ENCODE results near the gene NPM1. TPM values are rescaled to one million over a fixed set of nuclear protein-coding genes. Genes with fewer than 3 reads are reported as not detected.
"Not testable (repeated sequence)": the region's sequence is repeated elsewhere in the genome, so short reads cannot be mapped to it uniquely, and the experiment has no call there.

NPM1 gene
- polyA plus RNA-seq, 3 donors, result 1,645 to 2,137 (median 2,053) TPM

GRCh38 chr5:171379961-171380360 is 7.7 kb upstream of the NPM1 start:
- H3K27ac ChIP-seq (ENCODE audit: low read depth, low read length), result no peak overlapping the region
- 92 to 97% (median 96%) methylated on average over 7 of the region's 7 CpGs for WGBS, 3 donors

GRCh38 chr5:171384416-171384815 is 3.2 kb upstream of the NPM1 start:
- not testable (repeated sequence) for H3K27ac ChIP-seq (ENCODE audit: low read depth, low read length)
- WGBS, 3 donors, result 87 to 93% (median 91%) methylated on average over 9 of the region's 9 CpGs

- WGBS, 3 donors, result 77 to 83% (median 78%) methylated on average over 3 of the region's 3 CpGs
- not testable (repeated sequence) for H3K27ac ChIP-seq (ENCODE audit: low read depth, low read length)
These were observed 2.6 kb upstream of the NPM1 start for GRCh38 chr5:171384999-171385398.

- no peak overlapping the region for H3K27ac ChIP-seq (ENCODE audit: low read depth, low read length)
- WGBS, 3 donors, result 95 to 98% (median 97%) methylated on average over 25 of the region's 25 CpGs
These were observed 1.5 kb upstream of the NPM1 start for GRCh38 chr5:171386006-171386671.

GRCh38 chr5:171386861-171387344 is 746 bp upstream of the NPM1 start:
- no peak overlapping the region for H3K27ac ChIP-seq (ENCODE audit: low read depth, low read length)
- WGBS, 3 donors, result 7 to 16% (median 13%) methylated on average over 20 of the region's 20 CpGs

GRCh38 chr5:171387970-171388815 is 544 bp downstream of the NPM1 start:
- 0% methylated on average over 52 to 56 of the region's 56 CpGs for WGBS, 3 donors
- no peak overlapping the region for H3K27ac ChIP-seq (ENCODE audit: low read depth, low read length)

- WGBS, 3 donors, result 3 to 5% (median 3%) methylated on average over 14 of the region's 14 CpGs
- H3K27ac ChIP-seq (ENCODE audit: low read depth, low read length), result no peak overlapping the region
These were observed 1.1 kb downstream of the NPM1 start for GRCh38 chr5:171388816-171389168.

GRCh38 chr5:171390883-171391677 is 3.4 kb downstream of the NPM1 start:
- no peak overlapping the region for H3K27ac ChIP-seq (ENCODE audit: low read depth, low read length)
- 57 to 78% (median 73%) methylated on average over 8 of the region's 8 CpGs for WGBS, 3 donors

GRCh38 chr5:171391996-171392577 is 4.4 kb downstream of the NPM1 start:
- H3K27ac ChIP-seq (ENCODE audit: low read depth, low read length), result no peak overlapping the region
- 82 to 87% (median 83%) methylated on average over 14 of the region's 14 CpGs for WGBS, 3 donors

GRCh38 chr5:171392585-171393159 is 5.0 kb downstream of the NPM1 start:
- H3K27ac ChIP-seq (ENCODE audit: low read depth, low read length), result no peak overlapping the region
- 92 to 96% (median 94%) methylated on average over 4 of the region's 4 CpGs for WGBS, 3 donors

- H3K27ac ChIP-seq (ENCODE audit: low read depth, low read length), result no peak overlapping the region
- 93 to 95% (median 94%) methylated on average over 7 of the region's 7 CpGs for WGBS, 3 donors
These were observed 7.4 kb downstream of the NPM1 start for GRCh38 chr5:171395042-171395441.

GRCh38 chr5:171396583-171396982 is 8.9 kb downstream of the NPM1 start:
- H3K27ac ChIP-seq (ENCODE audit: low read depth, low read length), result not testable (repeated sequence)

GRCh38 chr5:171397190-171397589 is 9.5 kb downstream of the NPM1 start:
- 90 to 95% (median 93%) methylated on average over 2 of the region's 2 CpGs for WGBS, 3 donors
- H3K27ac ChIP-seq (ENCODE audit: low read depth, low read length), result no peak overlapping the region

More at GRCh38 chr5:171396583-171396982, 8.9 kb downstream of the NPM1 start:
- 82 to 95% (median 88%) methylated on average over 11 of the region's 11 CpGs for WGBS, 3 donors

GRCh38 chr5:171397599-171397998 is 9.9 kb downstream of the NPM1 start:
- H3K27ac ChIP-seq (ENCODE audit: low read depth, low read length), result no peak overlapping the region
- WGBS, 3 donors, result 82 to 97% (median 87%) methylated on average over 4 of the region's 4 CpGs

GRCh38 chr5:171398660-171399059 is 11.0 kb downstream of the NPM1 start:
- not testable (repeated sequence) for H3K27ac ChIP-seq (ENCODE audit: low read depth, low read length)
- WGBS, 3 donors, result 74 to 97% (median 75%) methylated on average over 9 of the region's 9 CpGs

- no peak overlapping the region for H3K27ac ChIP-seq (ENCODE audit: low read depth, low read length)
- 69 to 91% (median 72%) methylated on average over 7 of the region's 7 CpGs for WGBS, 3 donors
These were observed 12.5 kb downstream of the NPM1 start for GRCh38 chr5:171400169-171400568.

- H3K27ac ChIP-seq (ENCODE audit: low read depth, low read length), result no peak overlapping the region
- WGBS, 3 donors, result 95 to 97% (median 97%) methylated on average over 13 of the region's 13 CpGs
These were observed 13.7 kb downstream of the NPM1 start for GRCh38 chr5:171401167-171401947.

GRCh38 chr5:171402751-171403150 is 15.1 kb downstream of the NPM1 start:
- not testable (repeated sequence) for H3K27ac ChIP-seq (ENCODE audit: low read depth, low read length)

Measured in adipose tissue (tissue), 3 donors.